Activated CD8-positive, alpha-beta T cell treated with anti-CD3 and anti-CD28 coated beads for 36 hours (primary cell): ENCODE data around the gene PUS3. TPM values are rescaled to one million over a fixed set of nuclear protein-coding genes. Genes with fewer than 3 reads are reported as not detected.

ENCODE experiments used
- ATAC-seq: fragments of 200-7000 bp; cut with Tn5 transposase; one replicate; pipeline ENCODE4 v1.10.0; 2021; ENCODE audit warnings: mild to moderate bottlenecking, moderate library complexity
- CTCF ChIA-PET: fragments of 350-600 bp; sonication (Branson Sonifier 250); formaldehyde crosslinking; loops from one replicate; lab custom pipeline; 2021; ENCODE audit warnings: antibody characterized with exemption; lab: Charles Lee
- POLR2A ChIA-PET: fragments of 350-600 bp; sonication (Branson Sonifier 250); formaldehyde crosslinking; loops from one replicate; lab custom pipeline; 2021; ENCODE audit warnings: antibody characterized with exemption; lab: Charles Lee
- DNase-seq: peaks from one replicate; pipeline ENCODE4 v3.0.0-alpha.2; 2020
- H3K27ac Mint-ChIP-seq: one replicate; pipeline ENCODE4 v1.8.0; 2021; ENCODE audit warnings: mild to moderate bottlenecking, mixed read lengths
- H3K27me3 Mint-ChIP-seq: one replicate; pipeline ENCODE4 v1.8.0; 2021; ENCODE audit warnings: mixed read lengths
- H3K36me3 Mint-ChIP-seq: one replicate; pipeline ENCODE4 v1.8.0; 2021; ENCODE audit warnings: low read depth, mixed read lengths
- H3K4me1 Mint-ChIP-seq: one replicate; pipeline ENCODE4 v1.8.0; 2021; ENCODE audit warnings: low read depth, mixed read lengths
- H3K4me3 Mint-ChIP-seq: one replicate; pipeline ENCODE4 v1.8.0; 2021; ENCODE audit warnings: mild to moderate bottlenecking, moderate library complexity, mixed read lengths
- H3K9me3 Mint-ChIP-seq: one replicate; pipeline ENCODE4 v1.8.0; 2021; ENCODE audit warnings: mixed read lengths
- CTCF ChIP-seq: fragments of 200-600 bp; IDR thresholded peaks from one replicate; pipeline ENCODE4 v1.8.0; 2022; ENCODE audit warnings: antibody characterized with exemption, mild to moderate bottlenecking
- intact Hi-C: fragments of 100-400 bp; cut with micrococcal nuclease; formaldehyde crosslinking; loops from one replicate; pipeline ENCODE4 v1.10.0; 2022
- total RNA-seq, 2 experiments: library from RNA; stranded (reverse); gene quantifications; one replicate each; pipeline ENCODE4 v1.2.3, GENCODE V29; 2021

Gene PUS3
- total RNA-seq, 2 experiments from 2014 or later: 15.4 to 15.5 TPM

- peaks cover 3% of the 10 kb centered on the region for H3K4me1 Mint-ChIP-seq
- ATAC-seq (no peak), DNase-seq (no peak)
- H3K36me3 Mint-ChIP-seq: no peaks in the 10 kb centered on the region
- H3K27ac Mint-ChIP-seq: no peak overlapping the region
- POLR2A ChIA-PET: no interaction called here
- no peaks in the 10 kb centered on the region for H3K9me3 Mint-ChIP-seq
- no peak for TF ChIP-seq CTCF
- H3K27me3 Mint-ChIP-seq: peaks cover 14% of the 10 kb centered on the region
- intact Hi-C loops: no loop called here
- no peak overlapping the region for H3K4me3 Mint-ChIP-seq
- CTCF ChIA-PET: interaction anchor here (0.6 to 5.0 kb wide), 3 partner anchors 268 to 313 kb away, joined by 3 to 36 read pairs (median 3); no protein-coding TSS in a partner anchor
These were observed 22.3 kb upstream of the PUS3 start for GRCh38 chr11:125925247-125925740.

GRCh38 chr11:125924384-125925007 is 21.5 kb upstream of the PUS3 start:
- ATAC-seq (no peak), DNase-seq (no peak)
- ChIA-PET POLR2A (no interaction called here), CTCF (interaction anchor here (0.8 to 5.0 kb wide), 4 partner anchors 37 to 282 kb away, joined by 3 to 36 read pairs (median 4); partner anchors contain the start of gene HYLS1)
- Mint-ChIP-seq H3K27ac (no peak overlapping the region), H3K27me3 (peaks cover 11% of the 10 kb centered on the region), H3K36me3 (no peaks in the 10 kb centered on the region), H3K4me1 (peaks cover 3% of the 10 kb centered on the region), H3K9me3 (no peaks in the 10 kb centered on the region), H3K4me3 (no peak overlapping the region)
- intact Hi-C loops: no loop called here
- TF ChIP-seq CTCF: no peak

GRCh38 chr11:125923633-125924032 is 20.6 kb upstream of the PUS3 start:
- H3K27me3 Mint-ChIP-seq: peaks cover 11% of the 10 kb centered on the region
- DNase-seq (no peak), ATAC-seq (no peak)
- no peaks in the 10 kb centered on the region for H3K36me3 Mint-ChIP-seq
- H3K9me3 Mint-ChIP-seq: no peaks in the 10 kb centered on the region
- intact Hi-C loops: loop anchor here (1.0 kb wide), 1 partner anchor 271 kb away; no protein-coding TSS in a partner anchor
- TF ChIP-seq CTCF: no peak
- no peak overlapping the region for H3K27ac Mint-ChIP-seq
- H3K4me1 Mint-ChIP-seq: peaks cover 3% of the 10 kb centered on the region
- ChIA-PET POLR2A (no interaction called here), CTCF (interaction anchor here (0.8 to 5.0 kb wide), 14 partner anchors 15 to 392 kb away, joined by 3 to 36 read pairs (median 4); partner anchors contain the start of gene HYLS1)
- H3K4me3 Mint-ChIP-seq: no peak overlapping the region

GRCh38 chr11:125923012-125923579 is 20.1 kb upstream of the PUS3 start:
- H3K27ac Mint-ChIP-seq: no peak overlapping the region
- peaks cover 3% of the 10 kb centered on the region for H3K4me1 Mint-ChIP-seq
- DNase-seq (peak; percentile 78), ATAC-seq (peak; percentile 80)
- TF ChIP-seq CTCF: peak; percentile 75
- no peaks in the 10 kb centered on the region for H3K9me3 Mint-ChIP-seq
- H3K4me3 Mint-ChIP-seq: no peak overlapping the region
- intact Hi-C loops: loop anchor here (1.0 kb wide), 1 partner anchor 271 kb away; no protein-coding TSS in a partner anchor
- CTCF ChIA-PET: interaction anchor here (0.8 to 5.0 kb wide), 13 partner anchors 16 to 392 kb away, joined by 3 to 36 read pairs (median 4); partner anchors contain the start of gene HYLS1
- H3K27me3 Mint-ChIP-seq: peaks cover 11% of the 10 kb centered on the region
- no peaks in the 10 kb centered on the region for H3K36me3 Mint-ChIP-seq
- POLR2A ChIA-PET: no interaction called here

GRCh38 chr11:125922156-125922555 is 19.1 kb upstream of the PUS3 start:
- CTCF ChIA-PET: interaction anchor here (1.3 to 5.0 kb wide), 2 partner anchors 271 to 273 kb away, joined by 3 to 36 read pairs; no protein-coding TSS in a partner anchor

More at GRCh38 chr11:125922156-125922555, 19.1 kb upstream of the PUS3 start:
- Mint-ChIP-seq H3K27me3 (peaks cover 13% of the 10 kb centered on the region), H3K36me3 (no peaks in the 10 kb centered on the region), H3K9me3 (no peaks in the 10 kb centered on the region), H3K27ac (no peak overlapping the region), H3K4me1 (peaks cover 3% of the 10 kb centered on the region), H3K4me3 (no peak overlapping the region)
- TF ChIP-seq CTCF: no peak
- ATAC-seq (no peak), DNase-seq (no peak)
- POLR2A ChIA-PET: no interaction called here
- intact Hi-C loops: no loop called here
